Smooth muscle cell of the brain vasculature (primary cell): ENCODE results near the gene PHRF1.
A peak's percentile ranks its signal among the peaks of the same experiment; 100 is the strongest.

Experiments
- DNase-seq: peaks from one replicate; pipeline ENCODE4 v3.0.0-alpha.2; 2012; ENCODE audit warnings: low read depth, low spot score

Gene PHRF1

GRCh38 chr11:556662-557256 lies 19.5 kb upstream of the PHRF1 start:
- DNase-seq: no peak

- no peak for DNase-seq
These were observed 18.7 kb upstream of the PHRF1 start for GRCh38 chr11:557328-558132.

GRCh38 chr11:558503-558902 lies 17.8 kb upstream of the PHRF1 start:
- DNase-seq: no peak

- no peak for DNase-seq
These were observed 17.1 kb upstream of the PHRF1 start for GRCh38 chr11:559020-559620.

- DNase-seq: no peak
These were observed 16.5 kb upstream of the PHRF1 start for GRCh38 chr11:559712-560304.

- DNase-seq: peak; percentile 32
These were observed 15.7 kb upstream of the PHRF1 start, which contains the start of the genes LMNTD2 and RASSF7 for GRCh38 chr11:560305-561147. Gene LMNTD2, minus strand, starts transcription at chr11:560738. Its CDS starts 22 bp downstream, at chr11:560716. Gene RASSF7, plus strand, starts transcription at chr11:560970. Its CDS starts 799 bp downstream, at chr11:561769.

GRCh38 chr11:561148-562003 lies 14.9 kb upstream of the PHRF1 start:
- DNase-seq: no peak

- DNase-seq: no peak
These were observed 14.1 kb upstream of the PHRF1 start for GRCh38 chr11:562046-562645.

GRCh38 chr11:563066-563811 lies 13.0 kb upstream of the PHRF1 start:
- no peak for DNase-seq

GRCh38 chr11:563812-564578 lies 12.3 kb upstream of the PHRF1 start:
- DNase-seq: no peak

- DNase-seq: no peak
These were observed 10.3 kb upstream of the PHRF1 start for GRCh38 chr11:565921-566509.

GRCh38 chr11:567011-567628 lies 9.2 kb upstream of the PHRF1 start:
- DNase-seq: no peak

- DNase-seq: no peak
These were observed 8.5 kb upstream of the PHRF1 start for GRCh38 chr11:567629-568292.

GRCh38 chr11:568306-569157 lies 7.7 kb upstream of the PHRF1 start:
- peak; percentile 65 for DNase-seq

GRCh38 chr11:569158-569885 lies 6.9 kb upstream of the PHRF1 start:
- no peak for DNase-seq

GRCh38 chr11:571802-572185 lies 4.5 kb upstream of the PHRF1 start:
- no peak for DNase-seq
